ENCODE measurements around the gene MOB3C.
A peak's percentile ranks its signal among the peaks of the same experiment; 100 is the strongest.

The MOB3C gene

GRCh38 chr1:46596036-46596435 lies 20.6 kb downstream of the MOB3C start:
- TF ChIP-seq YY1 (IDR thresholded peaks at IDR 0.05; ENCODE audit: insufficient read depth, insufficient read length) (no peak), SUZ12 (IDR thresholded peaks at IDR 0.05; ENCODE audit: extremely low read depth, insufficient read depth, insufficient read length) (no peak), ZNF274 (IDR thresholded peaks at IDR 0.05; ENCODE audit: low read depth, low read length) (no peak)
- Histone ChIP-seq H3K4me3 (ENCODE audit: insufficient read length, low read depth) (no peak overlapping the region), H3K9ac (ENCODE audit: insufficient read length, low read depth) (no peak overlapping the region), H3K9me3 (ENCODE audit: insufficient read depth, low read length) (no peaks in the 10 kb centered on the region), H3K4me1 (ENCODE audit: insufficient read depth, insufficient read length) (no peaks in the 10 kb centered on the region), H3K27me3 (ENCODE audit: insufficient read depth, insufficient read length) (no peaks in the 10 kb centered on the region), H3K36me3 (ENCODE audit: insufficient read depth, insufficient read length, low read length) (peaks cover 31% of the 10 kb centered on the region)
- no peak for DNase-seq (ENCODE audit: low read depth, low spot score)

DNA sequence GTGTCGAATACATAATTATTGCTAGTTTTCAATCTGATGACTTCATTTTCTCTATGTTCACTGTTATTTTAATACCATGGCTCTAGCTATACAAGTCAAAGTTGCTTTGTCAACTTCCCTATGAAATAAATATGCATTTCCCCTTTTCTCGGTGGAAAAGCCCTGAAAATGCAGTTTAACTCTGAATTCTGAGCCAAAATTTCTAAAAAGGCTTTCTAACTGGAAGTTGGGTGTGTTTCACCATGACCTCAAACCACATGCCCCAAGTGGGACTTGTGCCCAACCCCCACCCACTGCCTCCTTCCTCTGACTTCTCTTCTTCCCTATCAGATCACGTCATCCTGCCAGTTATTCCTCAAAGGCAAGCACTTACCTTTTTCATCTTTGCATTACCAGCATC lies 21.5 kb downstream of the MOB3C start:
- TF ChIP-seq ZNF274 (IDR thresholded peaks at IDR 0.05; ENCODE audit: low read depth, low read length) (no peak), YY1 (IDR thresholded peaks at IDR 0.05; ENCODE audit: insufficient read depth, insufficient read length) (no peak)
- H3K4me3 ChIP-seq (ENCODE audit: insufficient read length, low read depth): no peak overlapping the region
- H3K9ac ChIP-seq (ENCODE audit: insufficient read length, low read depth): no peak overlapping the region

DNA sequence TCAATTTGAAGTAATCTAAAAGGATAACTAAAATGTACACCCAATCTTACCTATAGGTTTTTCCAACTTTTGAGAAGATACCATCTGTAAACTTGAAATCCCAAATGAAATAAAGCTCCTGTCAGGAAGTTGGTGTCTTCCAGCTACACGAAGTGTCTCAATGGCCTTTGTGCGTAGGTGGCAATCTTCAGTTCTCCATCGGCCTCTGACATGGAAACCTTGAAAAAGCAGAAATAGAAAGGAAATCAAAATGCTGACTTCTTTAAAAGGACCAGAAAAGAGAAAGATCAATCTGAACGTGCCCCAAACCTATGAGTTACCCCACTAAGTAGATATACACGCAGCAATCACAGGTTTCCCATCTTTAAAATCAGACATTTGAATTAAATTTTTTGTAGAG lies 22.5 kb downstream of the MOB3C start:
- DNase-seq (ENCODE audit: low read depth, low spot score): no peak
- Histone ChIP-seq H3K36me3 (ENCODE audit: insufficient read depth, insufficient read length, low read length) (peaks cover 51% of the 10 kb centered on the region), H3K4me1 (ENCODE audit: insufficient read depth, insufficient read length) (no peaks in the 10 kb centered on the region), H3K27me3 (ENCODE audit: insufficient read depth, insufficient read length) (no peaks in the 10 kb centered on the region), H3K9me3 (ENCODE audit: insufficient read depth, low read length) (peaks cover 9% of the 10 kb centered on the region; the same call in 1 of the 2 replicates), H3K9ac (ENCODE audit: insufficient read length, low read depth) (no peak overlapping the region), H3K4me3 (ENCODE audit: insufficient read length, low read depth) (no peak overlapping the region)
- TF ChIP-seq SUZ12 (IDR thresholded peaks at IDR 0.05; ENCODE audit: extremely low read depth, insufficient read depth, insufficient read length) (no peak), ZNF274 (IDR thresholded peaks at IDR 0.05; ENCODE audit: low read depth, low read length) (no peak), YY1 (IDR thresholded peaks at IDR 0.05; ENCODE audit: insufficient read depth, insufficient read length) (no peak)

More for the DNA sequence above, 21.5 kb downstream of the MOB3C start:
- H3K36me3 ChIP-seq (ENCODE audit: insufficient read depth, insufficient read length, low read length): peaks cover 40% of the 10 kb centered on the region
- no peaks in the 10 kb centered on the region for H3K9me3 ChIP-seq (ENCODE audit: insufficient read depth, low read length)
- no peaks in the 10 kb centered on the region for H3K4me1 ChIP-seq (ENCODE audit: insufficient read depth, insufficient read length)
- H3K27me3 ChIP-seq (ENCODE audit: insufficient read depth, insufficient read length): no peaks in the 10 kb centered on the region
- no peak for DNase-seq (ENCODE audit: low read depth, low spot score)

GRCh38 chr1:46592823-46593222 lies 23.8 kb downstream of the MOB3C start:
- H3K36me3 ChIP-seq (ENCODE audit: insufficient read depth, insufficient read length, low read length): peaks cover 52% of the 10 kb centered on the region
- peaks cover 12% of the 10 kb centered on the region; the same call in 1 of the 2 replicates for H3K9me3 ChIP-seq (ENCODE audit: insufficient read depth, low read length)
- no peaks in the 10 kb centered on the region for H3K27me3 ChIP-seq (ENCODE audit: insufficient read depth, insufficient read length)
- TF ChIP-seq SUZ12 (IDR thresholded peaks at IDR 0.05; ENCODE audit: extremely low read depth, insufficient read depth, insufficient read length) (no peak), YY1 (IDR thresholded peaks at IDR 0.05; ENCODE audit: insufficient read depth, insufficient read length) (no peak), ZNF274 (IDR thresholded peaks at IDR 0.05; ENCODE audit: low read depth, low read length) (no peak)
- no peaks in the 10 kb centered on the region for H3K4me1 ChIP-seq (ENCODE audit: insufficient read depth, insufficient read length)
- no peak overlapping the region for H3K4me3 ChIP-seq (ENCODE audit: insufficient read length, low read depth)
- H3K9ac ChIP-seq (ENCODE audit: insufficient read length, low read depth): no peak overlapping the region
- DNase-seq (ENCODE audit: low read depth, low spot score): no peak

DNA sequence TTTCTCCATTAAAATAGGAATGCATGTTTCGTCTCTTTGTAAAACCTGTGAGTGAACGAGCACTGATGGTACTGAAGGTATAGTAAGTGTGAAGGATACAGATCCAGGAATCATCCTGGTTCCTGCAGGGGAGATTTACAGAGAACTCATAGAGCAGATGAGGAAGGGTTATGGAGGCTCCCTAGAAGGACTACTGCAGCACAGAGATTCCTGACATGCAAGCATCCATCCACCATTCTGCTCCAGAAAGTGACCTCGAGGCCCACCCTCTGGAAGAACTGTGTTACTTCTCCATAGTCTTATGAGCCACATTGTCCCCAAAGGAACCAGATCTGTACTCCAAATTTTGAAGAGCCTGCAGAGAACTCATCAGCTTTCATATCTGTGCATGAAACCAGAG lies 27.1 kb downstream of the MOB3C start:
- H3K36me3 ChIP-seq (ENCODE audit: insufficient read depth, insufficient read length, low read length): peaks cover 76% of the 10 kb centered on the region
- H3K4me1 ChIP-seq (ENCODE audit: insufficient read depth, insufficient read length): no peaks in the 10 kb centered on the region
- H3K27me3 ChIP-seq (ENCODE audit: insufficient read depth, insufficient read length): no peaks in the 10 kb centered on the region
- H3K4me3 ChIP-seq (ENCODE audit: insufficient read length, low read depth): no peak overlapping the region
- no peak for DNase-seq (ENCODE audit: low read depth, low spot score)
- no peak overlapping the region for H3K9ac ChIP-seq (ENCODE audit: insufficient read length, low read depth)
- TF ChIP-seq YY1 (IDR thresholded peaks at IDR 0.05; ENCODE audit: insufficient read depth, insufficient read length) (no peak), ZNF274 (IDR thresholded peaks at IDR 0.05; ENCODE audit: low read depth, low read length) (peak; percentile 62), SUZ12 (IDR thresholded peaks at IDR 0.05; ENCODE audit: extremely low read depth, insufficient read depth, insufficient read length) (no peak)
- H3K9me3 ChIP-seq (ENCODE audit: insufficient read depth, low read length): peaks cover 12% of the 10 kb centered on the region; the same call in 1 of the 2 replicates

GRCh38 chr1:46587069-46587468 lies 29.5 kb downstream of the MOB3C start:
- Histone ChIP-seq H3K9me3 (ENCODE audit: insufficient read depth, low read length) (peaks cover 12% of the 10 kb centered on the region; the same call in 1 of the 2 replicates), H3K36me3 (ENCODE audit: insufficient read depth, insufficient read length, low read length) (peaks cover 79% of the 10 kb centered on the region), H3K27me3 (ENCODE audit: insufficient read depth, insufficient read length) (no peaks in the 10 kb centered on the region), H3K4me1 (ENCODE audit: insufficient read depth, insufficient read length) (no peaks in the 10 kb centered on the region), H3K4me3 (ENCODE audit: insufficient read length, low read depth) (no peak overlapping the region), H3K9ac (ENCODE audit: insufficient read length, low read depth) (no peak overlapping the region)
- DNase-seq (ENCODE audit: low read depth, low spot score): no peak
- no peak for TF ChIP-seq SUZ12 (IDR thresholded peaks at IDR 0.05; ENCODE audit: extremely low read depth, insufficient read depth, insufficient read length)
- no peak for TF ChIP-seq YY1 (IDR thresholded peaks at IDR 0.05; ENCODE audit: insufficient read depth, insufficient read length)
- TF ChIP-seq ZNF274 (IDR thresholded peaks at IDR 0.05; ENCODE audit: low read depth, low read length): no peak

GRCh38 chr1:46585312-46585938 lies 31.2 kb downstream of the MOB3C start:
- TF ChIP-seq ZNF274 (IDR thresholded peaks at IDR 0.05; ENCODE audit: low read depth, low read length): no peak
- TF ChIP-seq YY1 (IDR thresholded peaks at IDR 0.05; ENCODE audit: insufficient read depth, insufficient read length): no peak
- Histone ChIP-seq H3K36me3 (ENCODE audit: insufficient read depth, insufficient read length, low read length) (peaks cover 76% of the 10 kb centered on the region), H3K4me1 (ENCODE audit: insufficient read depth, insufficient read length) (no peaks in the 10 kb centered on the region), H3K27me3 (ENCODE audit: insufficient read depth, insufficient read length) (no peaks in the 10 kb centered on the region), H3K9me3 (ENCODE audit: insufficient read depth, low read length) (peaks cover 12% of the 10 kb centered on the region; the same call in 1 of the 2 replicates), H3K9ac (ENCODE audit: insufficient read length, low read depth) (no peak overlapping the region), H3K4me3 (ENCODE audit: insufficient read length, low read depth) (no peak overlapping the region)
- DNase-seq (ENCODE audit: low read depth, low spot score): no peak
